Cardiac fibroblast (primary cell): ENCODE data around the gene MDP1.
A peak's percentile ranks its signal among the peaks of the same experiment; 100 is the strongest.

Source experiments
- DNase-seq, 2 donors: peaks; one replicate each; pipeline versions ENCODE4 v3.0.0 to v3.0.0-alpha.2; 2010; ENCODE audit warnings: low read depth in 2 of 2
- H3K4me3 ChIP-seq, 2 donors: replicated peaks in 1 of 2; 1 replicate in 1 of 2; 2 replicates in 1 of 2; pipeline ENCODE4 v1.5.1; 2011; ENCODE audit warnings: low read depth in 2 of 2, low read length in 2 of 2, mild to moderate bottlenecking in 2 of 2, moderate library complexity in 1 of 2
- CTCF ChIP-seq: IDR thresholded peaks from one replicate; pipeline ENCODE4 v1.5.1; 2011; ENCODE audit warnings: low read depth, mild to moderate bottlenecking, low read length, inconsistent platforms

MDP1 gene

GRCh38 chr14:24213866-24214662 lies 1.8 kb downstream of the MDP1 start:
- peak overlapping the region in 1 of 2 donors; percentile 81 for H3K4me3 ChIP-seq

GRCh38 chr14:24212924-24213865 lies 2.7 kb downstream of the MDP1 start, which contains the start of gene CHMP4A:
Gene CHMP4A, minus strand, starts transcription at chr14:24213488. Its CDS starts 49 bp downstream, at chr14:24213439.
- H3K4me3 ChIP-seq: peak within 1 kb of the TSS; percentile 79 to 81
- TF ChIP-seq CTCF: peak; percentile 22

More at GRCh38 chr14:24213866-24214662, 1.8 kb downstream of the MDP1 start:
- DNase-seq: no peak
- no peak for TF ChIP-seq CTCF

GRCh38 chr14:24211311-24211710 lies 4.6 kb downstream of the MDP1 start:
- no peak overlapping the region for H3K4me3 ChIP-seq
- DNase-seq: no peak
- no peak for TF ChIP-seq CTCF

More at GRCh38 chr14:24212924-24213865, 2.7 kb downstream of the MDP1 start, which contains the start of gene CHMP4A:
- peak; percentile 99 for DNase-seq

- TF ChIP-seq CTCF: no peak
- H3K4me3 ChIP-seq: no peak overlapping the region
These were observed 8.2 kb downstream of the MDP1 start for GRCh38 chr14:24207625-24208024.

GRCh38 chr14:24207104-24207551 lies 8.7 kb downstream of the MDP1 start:
- TF ChIP-seq CTCF: no peak
- DNase-seq: no peak
- H3K4me3 ChIP-seq: no peak overlapping the region

More at GRCh38 chr14:24207625-24208024, 8.2 kb downstream of the MDP1 start:
- DNase-seq: no peak

GRCh38 chr14:24206260-24207103 lies 9.4 kb downstream of the MDP1 start:
- H3K4me3 ChIP-seq: no peak overlapping the region
- no peak for DNase-seq
- TF ChIP-seq CTCF: no peak
